HL-60 (cell line): Measurements from ENCODE around the gene RTL10.

Experiments
- DNase-seq, 2 experiments: peaks; one replicate each; pipeline ENCODE4 v3.0.0-alpha.2; 2010 to 2020; ENCODE audit warnings: low read depth in 1 of 2, low spot score in 1 of 2
- H3K27ac ChIP-seq: fragments of 250-450 bp; sonication (Bioruptor Pico); replicated peaks from 2 replicates; pipeline ENCODE4 v1.5.1; 2020; ENCODE audit warnings: mild to moderate bottlenecking, moderate library complexity
- H3K27me3 ChIP-seq: fragments of 250-450 bp; sonication (Bioruptor Pico); 2 replicates; pipeline ENCODE4 v1.5.1; 2021; ENCODE audit warnings: mild to moderate bottlenecking, moderate library complexity; ENCODE audit not compliant: insufficient read depth, poor library complexity, severe bottlenecking
- H3K4me3 ChIP-seq: replicated peaks from 2 replicates; pipeline ENCODE4 v1.5.1; 2011; ENCODE audit warnings: mild to moderate bottlenecking, control low read depth, low read length; ENCODE audit not compliant: insufficient read depth
- CTCF ChIP-seq: IDR thresholded peaks from one replicate; pipeline ENCODE4 v1.5.1; 2011; ENCODE audit warnings: low read length, control low read depth, inconsistent platforms; ENCODE audit not compliant: insufficient read depth
- GABPA ChIP-seq: IDR thresholded peaks from 2 replicates; pipeline ENCODE4 v1.6.1; 2012; ENCODE audit warnings: low read depth
- POLR2AphosphoS5 ChIP-seq: IDR thresholded peaks from 2 replicates; pipeline ENCODE4 v1.6.1; 2012; ENCODE audit warnings: low read depth
- REST ChIP-seq: IDR thresholded peaks from 2 replicates; pipeline ENCODE4 v1.6.1; 2012; ENCODE audit warnings: low read depth; ENCODE audit not compliant: insufficient replicate concordance
- SPI1 ChIP-seq: IDR thresholded peaks from 2 replicates; pipeline ENCODE4 v1.6.1; 2012; ENCODE audit warnings: low read depth, mild to moderate bottlenecking, borderline replicate concordance

Gene RTL10

GRCh38 chr22:19885841-19886592 is 31.3 kb upstream of the RTL10 start:
- DNase-seq: no peak
- peak overlapping the region; percentile 87 for H3K27ac ChIP-seq
- H3K4me3 ChIP-seq: no peak overlapping the region

GRCh38 chr22:19884954-19885751 is 30.5 kb upstream of the RTL10 start:
- no peak for DNase-seq

More at GRCh38 chr22:19885841-19886592, 31.3 kb upstream of the RTL10 start:
- TF ChIP-seq REST (no peak), POLR2AphosphoS5 (no peak), GABPA (no peak), SPI1 (no peak), CTCF (no peak)
- no peaks in the 10 kb centered on the region for H3K27me3 ChIP-seq

More at GRCh38 chr22:19884954-19885751, 30.5 kb upstream of the RTL10 start:
- H3K4me3 ChIP-seq: no peak overlapping the region
- H3K27me3 ChIP-seq: no peaks in the 10 kb centered on the region
- H3K27ac ChIP-seq: peak overlapping the region; percentile 87; the same call in 1 of the 2 replicates
- TF ChIP-seq REST (no peak), GABPA (no peak), SPI1 (no peak), POLR2AphosphoS5 (no peak), CTCF (no peak)
